ENCODE data around the gene NRROS. TPM values are rescaled to one million over a fixed set of nuclear protein-coding genes. Genes with fewer than 3 reads are reported as not detected.

Gene NRROS
- total RNA-seq, 1 donor from 2014 or later: 1.4 TPM

- Mint-ChIP-seq H3K4me1 (ENCODE audit: low read depth) (peaks cover 10% of the 10 kb centered on the region), H3K4me3 (ENCODE audit: low read depth) (no peak overlapping the region), H3K36me3 (ENCODE audit: insufficient read depth) (peaks cover 1% of the 10 kb centered on the region), H3K9me3 (ENCODE audit: low read depth) (peaks cover 2% of the 10 kb centered on the region), H3K27ac (no peak overlapping the region), H3K27me3 (no peaks in the 10 kb centered on the region)
- DNase-seq (ENCODE audit: low spot score, unreplicated experiment): no peak
- no peak for TF ChIP-seq CTCF (IDR thresholded peaks at IDR 0.05; ENCODE audit: unreplicated experiment)
Measured at GRCh38 chr3:196677353-196677752, 37.9 kb downstream of the NRROS start.

GRCh38 chr3:196677931-196678330 is 38.4 kb downstream of the NRROS start:
- no peak for DNase-seq (ENCODE audit: low spot score, unreplicated experiment)
- Mint-ChIP-seq H3K27me3 (no peaks in the 10 kb centered on the region), H3K36me3 (ENCODE audit: insufficient read depth) (peaks cover 2% of the 10 kb centered on the region), H3K27ac (peak overlapping the region; percentile 4), H3K4me1 (ENCODE audit: low read depth) (peaks cover 10% of the 10 kb centered on the region), H3K9me3 (ENCODE audit: low read depth) (peaks cover 4% of the 10 kb centered on the region), H3K4me3 (ENCODE audit: low read depth) (no peak overlapping the region)
- TF ChIP-seq CTCF (IDR thresholded peaks at IDR 0.05; ENCODE audit: unreplicated experiment): no peak

- Mint-ChIP-seq H3K9me3 (ENCODE audit: low read depth) (peaks cover 6% of the 10 kb centered on the region), H3K27ac (no peak overlapping the region), H3K36me3 (ENCODE audit: insufficient read depth) (peaks cover 3% of the 10 kb centered on the region), H3K4me3 (ENCODE audit: low read depth) (no peak overlapping the region), H3K4me1 (ENCODE audit: low read depth) (no peaks in the 10 kb centered on the region), H3K27me3 (peaks cover 3% of the 10 kb centered on the region)
- DNase-seq (ENCODE audit: low spot score, unreplicated experiment): peak; percentile 30
- peak; percentile 84 for TF ChIP-seq CTCF (IDR thresholded peaks at IDR 0.05; ENCODE audit: unreplicated experiment)
Measured at GRCh38 chr3:196684548-196685407, 45.3 kb downstream of the NRROS start.

- Mint-ChIP-seq H3K9me3 (ENCODE audit: low read depth) (peaks cover 6% of the 10 kb centered on the region), H3K27ac (no peak overlapping the region)
Measured at GRCh38 chr3:196686436-196686835, 46.9 kb downstream of the NRROS start.

GRCh38 chr3:196688349-196688748 is 48.9 kb downstream of the NRROS start:
- peaks cover 9% of the 10 kb centered on the region for H3K27me3 Mint-ChIP-seq
- H3K9me3 Mint-ChIP-seq (ENCODE audit: low read depth): no peaks in the 10 kb centered on the region
- no peaks in the 10 kb centered on the region for H3K36me3 Mint-ChIP-seq (ENCODE audit: insufficient read depth)
- no peak overlapping the region for H3K4me3 Mint-ChIP-seq (ENCODE audit: low read depth)
- no peak for DNase-seq (ENCODE audit: low spot score, unreplicated experiment)
- H3K27ac Mint-ChIP-seq: no peak overlapping the region
- no peaks in the 10 kb centered on the region for H3K4me1 Mint-ChIP-seq (ENCODE audit: low read depth)
- no peak for TF ChIP-seq CTCF (IDR thresholded peaks at IDR 0.05; ENCODE audit: unreplicated experiment)

More at GRCh38 chr3:196686436-196686835, 46.9 kb downstream of the NRROS start:
- no peak for TF ChIP-seq CTCF (IDR thresholded peaks at IDR 0.05; ENCODE audit: unreplicated experiment)
- Mint-ChIP-seq H3K4me1 (ENCODE audit: low read depth) (no peaks in the 10 kb centered on the region), H3K36me3 (ENCODE audit: insufficient read depth) (peaks cover 3% of the 10 kb centered on the region), H3K27me3 (peaks cover 3% of the 10 kb centered on the region), H3K4me3 (ENCODE audit: low read depth) (no peak overlapping the region)
- no peak for DNase-seq (ENCODE audit: low spot score, unreplicated experiment)

All from progenitor cell of endocrine pancreas (in vitro differentiated cells).